ENCODE measurements around the gene NKX2-4. TPM values are rescaled to one million over a fixed set of nuclear protein-coding genes. Genes with fewer than 3 reads are reported as not detected.

Gene NKX2-4
- total RNA-seq, 1 donor from 2014 or later: not detected

DNA sequence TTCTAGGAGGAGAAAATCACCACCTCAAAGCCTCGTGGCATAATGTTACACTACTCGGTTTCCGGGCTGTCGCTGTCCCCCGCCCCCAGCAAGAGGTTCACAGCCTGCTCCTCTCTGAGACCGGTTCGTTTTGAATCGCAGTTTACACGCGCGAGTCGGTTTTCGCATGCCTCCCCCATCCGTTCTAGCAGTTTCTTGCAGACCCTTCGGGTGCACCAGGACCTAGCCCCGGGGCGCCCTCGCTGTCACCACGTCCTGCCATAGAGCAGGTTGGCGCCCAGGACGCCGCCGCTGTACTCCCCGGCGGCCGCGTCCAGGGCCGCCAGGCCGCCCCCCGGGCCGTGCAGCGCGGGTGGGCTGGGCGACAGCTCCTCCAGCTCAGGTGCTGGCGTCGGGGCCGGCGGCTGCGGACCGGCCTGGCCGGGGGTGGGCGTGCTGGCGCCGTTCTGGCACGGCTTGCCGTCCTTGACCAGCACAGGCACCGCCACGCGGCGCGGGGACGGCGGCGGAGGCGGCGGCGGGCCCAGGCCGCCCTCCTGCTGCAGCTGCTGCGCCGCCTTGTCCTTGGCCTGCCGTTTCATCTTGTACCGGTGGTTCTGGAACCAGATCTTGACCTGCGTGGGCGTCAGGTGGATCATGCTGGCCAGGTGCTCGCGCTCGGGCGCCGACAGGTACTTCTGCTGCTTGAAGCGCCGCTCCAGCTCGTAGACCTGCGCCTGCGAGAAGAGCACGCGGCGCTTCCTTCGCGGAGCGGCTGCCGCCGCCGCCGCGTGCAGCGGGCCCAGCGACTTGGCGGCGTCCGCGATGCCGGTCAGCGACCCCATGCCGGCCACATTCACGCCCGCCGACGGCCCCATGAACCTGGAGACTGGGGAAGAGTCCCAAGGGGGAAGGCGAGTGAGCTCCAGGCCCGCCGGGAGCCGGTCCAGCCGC, 1.4 kb downstream of the NKX2-4 start:
- DNase-seq (ENCODE audit: low spot score): no peak
- intact Hi-C loops (cut with DNase I): loop anchor here (5.0 to 10.0 kb wide), 3 partner anchors 94 to 291 kb away; partner anchors contain the start of genes LINC00237 and XRN2

DNA sequence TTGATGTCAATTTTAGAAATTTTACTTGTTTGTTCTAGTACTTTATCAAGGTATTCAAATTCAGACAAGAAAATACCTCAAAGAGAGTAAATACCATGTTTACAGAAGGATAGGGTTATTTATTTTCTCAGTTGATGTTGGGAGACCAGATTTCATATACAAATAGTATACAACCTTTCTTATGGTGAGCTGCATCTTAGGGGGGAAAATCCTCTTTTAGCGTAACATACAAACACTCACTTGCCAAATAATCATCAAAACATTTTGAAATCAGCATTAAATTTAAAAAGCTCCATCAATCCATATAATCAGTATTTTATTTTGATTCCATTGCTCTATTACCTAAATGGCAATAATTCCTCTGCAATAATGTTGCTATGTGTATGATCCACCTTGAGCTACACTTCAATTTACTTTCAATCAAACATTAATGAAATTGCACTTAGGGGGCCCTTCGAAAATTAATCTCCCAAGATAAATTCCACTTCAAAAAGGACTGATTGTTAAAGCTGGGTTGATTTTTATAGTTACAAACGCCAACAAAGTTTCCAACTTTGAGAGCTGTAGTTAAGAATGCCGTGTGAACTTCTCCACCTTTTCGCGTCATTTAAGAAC, 2.2 kb downstream of the NKX2-4 start:
- DNase-seq (ENCODE audit: low spot score): no peak
- intact Hi-C loops (cut with DNase I): loop anchor here (5.0 to 10.0 kb wide), 3 partner anchors 93 to 290 kb away; partner anchors contain the start of genes LINC00237 and XRN2

DNA sequence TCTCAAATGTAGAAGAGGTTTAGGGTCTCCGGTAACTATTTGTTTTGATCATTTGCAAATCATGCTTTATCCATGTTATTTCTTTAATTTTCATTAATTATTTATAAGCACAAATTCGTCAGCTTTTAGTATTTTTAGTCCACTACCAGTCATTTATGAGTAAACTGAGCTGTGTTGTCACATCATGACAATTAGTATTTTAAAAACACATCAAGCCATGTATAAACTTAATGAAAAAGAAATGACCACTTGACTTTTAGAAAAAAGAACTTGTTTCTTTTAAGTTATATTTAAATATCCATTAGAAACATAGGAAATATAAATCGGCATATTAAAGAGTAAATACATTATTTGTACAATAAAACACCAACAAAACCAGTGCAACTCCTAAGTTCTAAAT, 2.8 kb downstream of the NKX2-4 start:
- intact Hi-C loops (cut with DNase I): loop anchor here (10.0 kb wide), 1 partner anchor 290 kb away; the partner anchor contains the start of gene LINC00237
- no peak for DNase-seq (ENCODE audit: low spot score)

DNA sequence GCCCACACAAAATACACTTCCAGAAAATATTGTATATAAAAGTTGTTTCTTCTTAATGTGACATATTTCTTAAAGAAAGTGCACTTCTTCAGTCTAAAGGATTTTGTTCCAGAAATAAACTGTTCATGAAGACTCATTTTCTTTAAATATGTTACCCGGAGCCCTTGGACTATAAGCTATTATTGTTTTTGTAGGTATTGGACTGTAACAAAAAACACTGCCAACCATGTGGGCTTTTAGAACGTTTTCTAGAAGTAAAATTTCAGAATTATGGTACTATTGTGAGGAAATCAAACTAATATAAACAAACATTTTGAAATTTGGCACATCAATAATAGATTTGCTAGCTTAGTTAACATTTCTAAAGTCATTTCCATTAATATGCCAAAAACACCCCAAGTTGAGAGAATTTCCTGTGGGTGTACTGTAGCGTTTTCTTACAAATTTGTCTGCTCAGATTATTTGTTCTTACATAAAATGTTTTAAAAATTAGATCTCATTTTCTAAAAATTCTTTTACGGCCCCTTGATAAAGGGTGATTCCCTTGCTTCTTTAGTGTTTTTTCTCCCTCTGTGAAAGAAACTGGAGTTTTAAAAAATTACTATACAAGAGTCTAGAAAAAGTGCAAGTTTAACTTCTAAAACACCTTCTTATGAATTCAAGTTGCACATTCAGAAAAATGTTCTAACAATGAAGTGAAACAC, 3.4 kb downstream of the NKX2-4 start:
- intact Hi-C loops (cut with DNase I): loop anchor here (10.0 kb wide), 1 partner anchor 289 kb away; the partner anchor contains the start of gene LINC00237
- no peak for DNase-seq (ENCODE audit: low spot score)

DNA sequence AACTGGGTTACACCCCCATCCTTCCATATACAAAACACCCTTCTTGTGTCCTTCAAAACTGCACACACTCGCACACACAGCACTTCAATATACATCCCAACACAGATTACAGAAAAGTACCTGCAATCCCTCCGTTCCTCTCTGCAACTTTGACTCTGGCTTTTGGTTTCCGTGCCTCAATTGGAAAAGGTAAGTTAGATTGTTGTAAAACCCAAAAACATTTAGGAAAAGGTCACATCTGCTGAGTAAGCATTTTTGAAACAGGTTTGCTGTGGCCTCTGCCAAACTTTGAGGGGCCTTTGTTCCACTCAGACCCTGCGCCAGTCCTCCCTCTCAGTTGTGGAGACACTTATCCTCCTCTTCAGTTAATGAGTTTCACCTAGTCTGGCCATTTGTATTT, 4.2 kb downstream of the NKX2-4 start:
- intact Hi-C loops (cut with DNase I): loop anchor here (10.0 kb wide), 1 partner anchor 288 kb away; the partner anchor contains the start of gene LINC00237

GRCh38 chr20:21391972-21392352, 5.4 kb downstream of the NKX2-4 start:
- intact Hi-C loops (cut with DNase I): loop anchor here (10.0 kb wide), 1 partner anchor 287 kb away; the partner anchor contains the start of gene LINC00237
- no peak for DNase-seq (ENCODE audit: low spot score)

More for the DNA sequence above, 4.2 kb downstream of the NKX2-4 start:
- no peak for DNase-seq (ENCODE audit: low spot score)

DNA sequence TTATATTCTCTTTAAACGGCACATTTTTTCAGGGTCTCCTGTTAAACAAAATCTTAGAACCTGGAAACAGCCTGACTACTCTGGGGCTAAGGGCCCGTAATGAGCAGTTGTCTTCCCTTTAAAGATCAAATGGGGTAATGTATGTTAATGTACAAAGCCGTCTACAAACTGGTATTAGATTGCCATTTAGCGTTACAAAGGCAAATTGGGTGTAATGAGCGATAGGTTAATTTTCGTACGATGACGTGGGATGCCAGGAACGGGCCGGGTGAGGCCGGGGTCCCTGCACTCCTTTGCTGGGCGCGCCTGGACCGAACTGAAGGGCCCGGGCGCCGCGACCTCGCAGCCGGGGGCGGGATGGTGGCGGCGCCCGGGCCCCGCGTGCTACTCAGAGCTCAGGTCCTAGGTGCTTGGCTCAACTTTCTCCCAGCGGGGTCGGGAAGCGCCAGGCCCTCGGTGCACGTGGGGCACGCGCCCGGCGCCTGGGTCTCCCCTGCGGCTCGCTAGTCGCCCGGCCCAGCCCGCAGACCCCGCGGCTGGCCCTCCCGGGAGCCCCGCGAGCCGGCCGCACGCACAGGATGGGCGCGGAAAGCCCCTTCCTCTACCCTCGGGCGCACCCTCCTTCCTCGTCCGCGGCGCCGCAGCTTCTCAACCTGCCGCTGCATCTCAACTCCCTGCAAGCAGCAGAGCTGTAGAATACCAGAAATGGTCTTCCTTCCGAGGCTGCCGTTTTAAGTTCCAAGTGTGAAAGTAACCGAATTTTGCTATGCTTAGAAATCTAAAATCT, 5.9 kb downstream of the NKX2-4 start:
- intact Hi-C loops (cut with DNase I): loop anchor here (10.0 kb wide), 1 partner anchor 287 kb away; the partner anchor contains the start of gene LINC00237
- DNase-seq (ENCODE audit: low spot score): no peak

- no peak for DNase-seq (ENCODE audit: low spot score)
- intact Hi-C loops (cut with DNase I): loop anchor here (10.0 kb wide), 1 partner anchor 286 kb away; the partner anchor contains the start of gene LINC00237
Measured at GRCh38 chr20:21390768-21391167, 6.6 kb downstream of the NKX2-4 start.

GRCh38 chr20:21389368-21389767, 8.0 kb downstream of the NKX2-4 start:
- DNase-seq (ENCODE audit: low spot score): no peak
- intact Hi-C loops (cut with DNase I): no loop called here

GRCh38 chr20:21388566-21388965, 8.8 kb downstream of the NKX2-4 start:
- no peak for DNase-seq (ENCODE audit: low spot score)
- intact Hi-C loops (cut with DNase I): no loop called here

GRCh38 chr20:21387528-21387927, 9.8 kb downstream of the NKX2-4 start:
- no peak for DNase-seq (ENCODE audit: low spot score)
- intact Hi-C loops (cut with DNase I): no loop called here

GRCh38 chr20:21386111-21386510, 11.2 kb downstream of the NKX2-4 start:
- intact Hi-C loops (cut with DNase I): no loop called here
- no peak for DNase-seq (ENCODE audit: low spot score)

DNA sequence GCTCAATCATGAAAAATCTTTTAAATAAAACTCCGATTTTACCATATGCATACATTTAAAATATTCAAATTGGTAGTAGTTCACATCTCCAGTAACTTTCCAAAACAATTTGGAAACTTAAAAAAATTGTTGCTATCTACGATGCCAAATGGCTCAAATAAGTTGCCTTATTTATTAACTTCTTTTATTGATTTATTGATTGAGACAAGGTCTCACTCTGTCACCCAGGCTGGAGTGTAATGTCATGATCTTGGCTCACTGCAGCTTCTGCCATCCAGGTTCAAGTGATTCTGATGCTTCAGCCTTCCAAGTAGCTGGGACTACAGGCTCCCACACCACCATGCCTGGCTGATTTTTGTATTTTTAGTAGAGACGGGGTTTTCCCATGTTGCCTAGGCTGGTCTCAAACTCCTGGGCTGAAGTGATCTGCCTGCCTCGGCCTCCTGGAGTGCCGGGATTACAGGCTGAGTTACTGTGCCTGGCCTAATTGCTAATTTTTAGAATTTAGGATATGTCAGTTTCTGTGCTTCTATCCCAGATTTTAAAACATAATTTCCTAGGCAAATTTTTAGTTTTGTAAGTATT, 12.9 kb downstream of the NKX2-4 start:
- DNase-seq (ENCODE audit: low spot score): no peak
- intact Hi-C loops (cut with DNase I): no loop called here

- DNase-seq (ENCODE audit: low spot score): no peak
- intact Hi-C loops (cut with DNase I): no loop called here
Measured at GRCh38 chr20:21381619-21382018, 15.7 kb downstream of the NKX2-4 start.

DNA sequence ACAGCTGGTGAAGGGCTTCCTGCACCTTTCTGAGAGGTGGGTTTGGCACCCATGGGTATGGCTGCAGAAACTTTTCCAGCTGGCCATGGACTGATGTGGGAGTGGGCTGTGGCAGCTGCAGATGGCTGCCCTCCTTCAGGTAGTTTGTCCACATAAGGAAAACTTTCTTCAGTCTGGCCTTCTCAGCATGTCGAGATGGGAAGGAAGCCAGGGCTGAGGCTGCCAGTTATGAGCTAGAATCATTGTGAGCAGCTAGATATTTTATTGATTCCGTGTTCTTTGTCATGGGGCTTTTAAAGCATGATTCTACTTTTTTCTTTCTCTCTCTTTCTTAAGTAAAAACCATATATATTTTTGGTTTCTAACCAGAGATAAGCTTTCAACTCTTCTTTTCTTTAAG, 16.6 kb downstream of the NKX2-4 start:
- intact Hi-C loops (cut with DNase I): no loop called here

DNA sequence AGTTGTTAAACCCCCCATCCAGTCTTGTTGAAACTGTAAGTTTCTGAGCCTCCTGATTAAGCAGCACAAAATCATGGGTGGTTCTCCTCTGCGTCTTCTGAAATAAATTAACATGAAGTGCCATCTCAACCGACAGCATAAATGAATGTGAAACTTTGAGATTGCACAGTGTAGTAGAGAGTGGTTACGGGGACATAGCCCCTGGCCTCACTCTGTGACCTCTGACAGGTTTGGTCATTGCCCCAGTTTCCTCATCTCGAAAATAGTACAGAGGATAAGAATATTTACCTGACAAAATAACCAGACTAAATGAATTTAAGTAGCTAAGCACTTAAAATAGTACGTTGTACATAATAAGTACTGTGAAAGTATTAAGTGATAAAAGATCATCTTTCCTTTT, 19.1 kb downstream of the NKX2-4 start:
- intact Hi-C loops (cut with DNase I): no loop called here
- DNase-seq (ENCODE audit: low spot score): no peak

More for the DNA sequence above, 16.6 kb downstream of the NKX2-4 start:
- DNase-seq (ENCODE audit: low spot score): no peak

DNA sequence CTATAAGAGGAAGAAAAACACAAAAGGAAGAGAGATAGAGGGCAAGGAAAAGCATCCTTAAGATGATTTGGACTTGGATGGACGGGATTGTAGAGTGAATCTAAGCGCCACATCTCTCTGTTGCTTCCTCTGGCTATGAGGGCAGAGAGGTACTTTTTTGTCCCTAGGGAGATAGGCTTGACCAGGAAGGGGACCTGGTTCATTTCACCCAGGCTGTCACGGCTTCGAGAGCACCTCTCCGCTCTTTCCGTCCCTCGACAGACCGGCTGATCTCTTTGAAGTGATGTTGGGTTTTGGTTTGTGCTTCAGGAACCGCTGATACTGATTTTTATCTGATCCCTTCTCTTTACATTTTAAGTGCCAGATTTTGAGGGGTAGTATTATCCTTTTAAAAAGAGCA, 19.6 kb downstream of the NKX2-4 start:
- no peak for DNase-seq (ENCODE audit: low spot score)
- intact Hi-C loops (cut with DNase I): no loop called here

GRCh38 chr20:21376626-21377025, 20.7 kb downstream of the NKX2-4 start:
- intact Hi-C loops (cut with DNase I): no loop called here
- DNase-seq (ENCODE audit: low spot score): no peak

- intact Hi-C loops (cut with DNase I): no loop called here
- no peak for DNase-seq (ENCODE audit: low spot score)
Measured at GRCh38 chr20:21373436-21373835, 23.9 kb downstream of the NKX2-4 start.

Measured in cardiac septum (tissue), 1 donor.